Progenitor cell of endocrine pancreas (in vitro differentiated cells): Measurements from ENCODE around the gene CST7. TPM values are rescaled to one million over a fixed set of nuclear protein-coding genes. Genes with fewer than 3 reads are reported as not detected.

ENCODE experiments used
- DNase-seq: peaks from one replicate; pipeline ENCODE4 v3.0.0; 2021; ENCODE audit warnings: low spot score; ENCODE audit not compliant: unreplicated experiment
- H3K27ac Mint-ChIP-seq: 2 replicates; pipeline ENCODE4 v1.8.0; 2021; ENCODE audit warnings: mild to moderate bottlenecking, moderate library complexity, mixed read lengths
- H3K27me3 Mint-ChIP-seq: 2 replicates; pipeline ENCODE4 v1.8.0; 2021; ENCODE audit warnings: mixed read lengths
- H3K36me3 Mint-ChIP-seq: 2 replicates; pipeline ENCODE4 v1.8.0; 2022; ENCODE audit warnings: mixed read lengths; ENCODE audit not compliant: insufficient read depth
- H3K4me1 Mint-ChIP-seq: 2 replicates; pipeline ENCODE4 v1.8.0; 2021; ENCODE audit warnings: low read depth, mixed read lengths
- H3K4me3 Mint-ChIP-seq: 2 replicates; pipeline ENCODE4 v1.8.0; 2021; ENCODE audit warnings: low read depth, mild to moderate bottlenecking, moderate library complexity, mixed read lengths
- H3K9me3 Mint-ChIP-seq: 2 replicates; pipeline ENCODE4 v1.8.0; 2021; ENCODE audit warnings: low read depth, mixed read lengths
- CTCF ChIP-seq: fragments of 200-600 bp; sonication (generic); IDR thresholded peaks from one replicate; pipeline ENCODE4 v1.5.0; 2021; ENCODE audit warnings: antibody characterized with exemption, mild to moderate bottlenecking; ENCODE audit not compliant: unreplicated experiment
- total RNA-seq: library from RNA; stranded (reverse); gene quantifications from 2 replicates; pipeline ENCODE4 v1.2.1, GENCODE V29; 2021

Gene CST7
- total RNA-seq, 1 donor from 2014 or later: not detected

- H3K36me3 Mint-ChIP-seq: peaks cover 1% of the 10 kb centered on the region
- no peak for DNase-seq
- no peak for TF ChIP-seq CTCF
- H3K27ac Mint-ChIP-seq: no peak overlapping the region
- no peaks in the 10 kb centered on the region for H3K9me3 Mint-ChIP-seq
- H3K4me1 Mint-ChIP-seq: peaks cover 19% of the 10 kb centered on the region
- H3K27me3 Mint-ChIP-seq: no peaks in the 10 kb centered on the region
- H3K4me3 Mint-ChIP-seq: no peak overlapping the region
These were observed 15.7 kb upstream of the CST7 start for GRCh38 chr20:24933266-24933908.

GRCh38 chr20:24934101-24934661 lies 14.9 kb upstream of the CST7 start:
- peaks cover 17% of the 10 kb centered on the region for H3K4me1 Mint-ChIP-seq
- no peak overlapping the region for H3K4me3 Mint-ChIP-seq
- no peaks in the 10 kb centered on the region for H3K9me3 Mint-ChIP-seq
- H3K27me3 Mint-ChIP-seq: no peaks in the 10 kb centered on the region
- TF ChIP-seq CTCF: no peak
- H3K36me3 Mint-ChIP-seq: peaks cover 1% of the 10 kb centered on the region
- no peak for DNase-seq
- no peak overlapping the region for H3K27ac Mint-ChIP-seq

GRCh38 chr20:24934716-24935115 lies 14.4 kb upstream of the CST7 start:
- H3K4me1 Mint-ChIP-seq: peaks cover 15% of the 10 kb centered on the region
- no peak overlapping the region for H3K27ac Mint-ChIP-seq
- no peak for DNase-seq
- H3K9me3 Mint-ChIP-seq: no peaks in the 10 kb centered on the region
- no peak for TF ChIP-seq CTCF
- H3K36me3 Mint-ChIP-seq: peaks cover 1% of the 10 kb centered on the region
- no peaks in the 10 kb centered on the region for H3K27me3 Mint-ChIP-seq
- no peak overlapping the region for H3K4me3 Mint-ChIP-seq

- Mint-ChIP-seq H3K27ac (no peak overlapping the region), H3K4me3 (no peak overlapping the region), H3K27me3 (no peaks in the 10 kb centered on the region), H3K4me1 (peaks cover 11% of the 10 kb centered on the region), H3K36me3 (peaks cover 1% of the 10 kb centered on the region), H3K9me3 (no peaks in the 10 kb centered on the region)
- TF ChIP-seq CTCF: no peak
- DNase-seq: no peak
These were observed 13.9 kb upstream of the CST7 start for GRCh38 chr20:24935140-24935539.

- no peak for DNase-seq
- no peak overlapping the region for H3K27ac Mint-ChIP-seq
- no peak for TF ChIP-seq CTCF
- peaks cover 6% of the 10 kb centered on the region for H3K9me3 Mint-ChIP-seq
- peaks cover 1% of the 10 kb centered on the region for H3K36me3 Mint-ChIP-seq
- no peak overlapping the region for H3K4me3 Mint-ChIP-seq
- H3K27me3 Mint-ChIP-seq: no peaks in the 10 kb centered on the region
- H3K4me1 Mint-ChIP-seq: peaks cover 3% of the 10 kb centered on the region
These were observed 13.1 kb upstream of the CST7 start for GRCh38 chr20:24935766-24936525.
